Measurements from ENCODE around the gene INTS11.

Gene INTS11

DNA sequence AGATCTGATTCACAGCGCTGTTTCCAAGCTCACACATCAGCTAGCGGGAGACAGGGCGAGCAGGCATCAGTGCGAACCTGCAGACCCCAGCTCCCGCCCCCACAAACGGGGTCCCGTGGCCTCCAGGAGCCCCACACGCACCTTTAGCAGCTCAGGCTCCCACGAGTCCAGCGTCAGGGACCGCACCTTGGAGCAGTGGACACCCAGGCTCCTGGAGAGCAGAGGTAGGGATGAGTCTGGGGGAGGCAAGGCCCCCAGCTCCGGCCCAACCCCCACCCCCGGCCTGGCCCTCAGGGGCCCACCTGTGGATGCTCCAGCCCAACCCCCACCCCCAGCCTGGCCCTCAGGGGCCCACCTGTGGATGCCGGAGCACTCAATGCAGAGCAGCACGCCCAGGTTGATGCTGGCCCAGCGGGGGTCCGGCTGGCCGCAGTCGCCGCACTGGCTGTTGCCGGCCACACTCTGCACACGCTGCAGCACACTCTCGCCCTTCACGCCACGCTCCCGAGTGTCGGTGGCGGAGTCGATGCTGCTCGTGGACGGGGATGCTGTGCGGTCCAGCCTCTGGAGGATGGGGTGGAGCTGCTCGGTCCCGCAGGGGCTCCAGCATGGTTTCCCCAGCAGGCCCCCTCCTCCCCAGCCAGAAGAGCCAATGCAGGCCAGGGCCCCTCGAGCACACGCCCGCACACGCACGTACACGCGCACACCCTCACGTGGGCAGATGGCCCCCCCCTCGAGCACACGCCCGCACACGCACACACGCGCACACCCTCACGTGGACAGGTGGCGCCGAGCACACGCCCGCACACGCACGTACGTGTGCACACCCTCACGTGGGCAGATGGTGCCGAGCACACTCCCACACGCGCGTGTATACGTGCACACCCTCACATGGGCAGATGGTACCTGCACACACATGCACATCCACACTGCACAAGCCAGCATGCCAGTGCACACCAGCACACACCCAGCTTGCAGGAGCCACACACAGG, 28.1 kb downstream of the INTS11 start:
- no peak for DNase-seq

DNA sequence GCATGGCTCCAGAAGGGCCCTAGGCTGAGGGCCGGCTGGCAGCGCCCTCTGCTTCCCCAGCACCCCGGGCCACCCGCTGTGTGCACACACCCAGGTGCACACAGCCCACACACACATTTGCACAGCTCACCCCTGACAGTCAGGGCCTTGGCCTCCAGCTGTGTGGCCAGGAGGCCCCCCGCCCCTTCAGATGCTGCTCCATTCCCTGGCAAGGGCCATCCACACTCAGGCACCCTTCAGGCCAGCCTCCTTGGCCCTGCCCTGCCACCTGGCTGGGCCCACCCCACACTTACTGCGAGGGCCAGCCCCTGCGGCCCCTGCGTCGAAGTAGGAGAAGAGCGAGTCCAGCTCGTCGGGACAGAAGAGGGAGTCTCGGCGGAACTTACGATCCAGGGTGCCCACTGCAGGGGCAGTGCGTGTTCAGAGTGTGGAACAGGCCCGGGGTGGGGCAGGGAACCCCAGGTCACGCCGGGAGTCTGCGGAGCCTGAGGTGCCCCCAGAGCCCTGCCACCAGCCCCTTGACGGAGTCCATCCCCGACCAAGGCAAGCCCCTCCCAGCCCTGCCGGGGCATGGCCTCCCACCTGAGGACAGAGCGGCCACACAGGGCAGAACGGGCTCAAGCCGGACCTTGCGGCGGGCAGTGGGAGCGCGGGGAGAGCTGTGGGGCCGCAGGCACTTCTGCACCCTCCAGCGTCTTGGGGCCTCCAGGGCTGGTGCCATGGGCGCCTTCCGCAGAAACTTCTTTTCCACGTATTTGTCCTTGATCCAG, 29.1 kb downstream of the INTS11 start:
- no peak for DNase-seq

DNA sequence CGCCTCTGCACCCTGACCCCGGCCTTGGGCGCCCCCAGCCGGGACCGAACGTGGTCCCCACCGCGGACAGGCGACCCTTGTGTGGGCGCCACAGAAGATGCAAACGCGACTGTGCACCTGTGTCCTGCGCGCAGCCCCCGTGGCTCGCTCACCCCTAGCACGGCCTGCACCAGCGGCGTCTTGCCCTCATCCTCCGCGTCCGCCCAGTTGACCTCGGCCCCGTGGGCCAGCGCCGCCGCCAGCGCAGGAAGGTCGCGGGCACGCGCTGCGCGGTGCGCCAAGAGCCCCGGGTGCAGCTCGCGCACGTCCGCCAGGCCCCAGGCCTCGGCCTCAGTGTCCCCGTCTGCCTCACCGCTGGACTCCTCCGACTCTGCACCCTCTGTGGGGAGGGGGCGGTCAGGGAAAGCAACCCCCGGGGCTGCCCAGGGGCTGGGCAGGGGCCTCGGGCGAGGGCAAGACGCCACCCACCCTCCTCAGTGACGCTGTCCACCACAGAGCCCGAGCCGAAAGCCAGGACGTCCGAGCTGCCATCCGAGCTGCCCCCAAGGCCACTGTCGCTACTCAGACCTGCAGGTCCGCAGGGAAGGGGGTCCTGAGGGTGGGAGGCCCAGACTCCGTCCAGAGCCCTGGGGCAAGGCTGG, 30.1 kb downstream of the INTS11 start:
- no peak for DNase-seq

DNA sequence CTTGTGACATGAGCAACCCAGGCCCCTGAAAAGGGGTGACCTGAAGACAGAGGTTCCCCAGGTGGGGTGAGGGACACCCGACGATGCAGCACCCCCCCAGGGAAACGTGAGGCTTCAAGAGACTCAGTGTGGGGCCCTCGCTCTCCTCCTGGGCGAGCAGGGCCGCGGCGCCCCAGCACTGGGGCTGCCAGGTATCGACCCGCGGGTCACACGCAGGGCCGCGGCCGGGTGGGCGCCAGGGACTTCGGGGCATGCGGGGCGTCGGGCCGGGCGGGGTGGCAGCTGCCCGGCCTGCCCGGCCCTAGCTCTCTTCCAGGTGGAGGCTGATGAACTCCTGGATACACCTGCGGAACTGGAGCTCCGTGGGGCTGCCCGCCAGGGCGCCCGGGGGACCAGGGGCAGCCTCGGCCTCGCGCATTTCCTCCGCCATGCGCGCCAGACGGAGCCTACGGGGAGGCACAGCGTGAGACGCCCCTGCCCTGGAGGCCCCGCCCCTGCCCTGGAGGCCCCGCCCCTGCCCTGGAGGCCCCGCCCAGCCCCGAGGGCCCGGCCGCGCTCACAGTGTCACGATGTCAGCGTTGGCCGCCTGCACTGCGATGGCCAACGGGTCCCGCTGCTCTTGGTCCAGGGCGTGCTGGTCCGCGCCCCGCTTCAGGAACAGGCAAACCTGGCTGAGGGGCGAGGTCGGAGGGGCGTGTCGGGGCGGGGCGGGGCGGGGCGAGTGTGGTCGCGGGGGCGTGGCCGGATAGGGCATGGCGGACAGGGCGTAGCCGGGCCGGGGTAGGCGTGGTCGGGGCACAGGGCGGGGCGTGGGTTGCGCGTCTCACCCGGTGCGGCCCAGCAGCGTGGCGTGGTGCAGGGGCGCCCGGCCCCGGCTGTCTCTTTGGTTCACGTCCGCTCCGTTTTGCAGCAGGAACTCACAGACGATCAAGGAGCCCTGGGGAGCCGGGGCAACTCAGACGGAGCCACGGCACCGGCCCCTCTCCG, 30.9 kb downstream of the INTS11 start:
- no peak for DNase-seq

DNA sequence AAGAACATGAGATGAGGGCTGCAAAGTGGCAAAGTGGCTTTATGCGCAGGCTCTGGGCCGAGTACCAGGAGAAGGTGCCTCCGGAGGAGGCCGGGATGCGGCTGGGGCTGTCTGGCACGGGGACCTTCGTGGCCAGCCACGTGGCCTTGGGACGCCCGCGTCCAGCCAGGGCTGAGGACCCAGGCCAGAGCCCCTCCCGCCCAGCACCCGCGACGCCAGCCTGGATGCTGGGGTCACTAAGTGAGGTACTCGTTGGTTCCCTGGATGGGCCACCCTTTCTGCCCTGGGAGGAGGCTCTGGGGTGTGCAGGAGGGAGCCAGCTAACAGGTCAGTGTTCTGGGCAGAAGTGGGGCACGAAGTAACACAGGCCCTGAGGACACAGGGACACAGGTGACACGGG, 31.6 kb downstream of the INTS11 start:
- DNase-seq: no peak

DNA sequence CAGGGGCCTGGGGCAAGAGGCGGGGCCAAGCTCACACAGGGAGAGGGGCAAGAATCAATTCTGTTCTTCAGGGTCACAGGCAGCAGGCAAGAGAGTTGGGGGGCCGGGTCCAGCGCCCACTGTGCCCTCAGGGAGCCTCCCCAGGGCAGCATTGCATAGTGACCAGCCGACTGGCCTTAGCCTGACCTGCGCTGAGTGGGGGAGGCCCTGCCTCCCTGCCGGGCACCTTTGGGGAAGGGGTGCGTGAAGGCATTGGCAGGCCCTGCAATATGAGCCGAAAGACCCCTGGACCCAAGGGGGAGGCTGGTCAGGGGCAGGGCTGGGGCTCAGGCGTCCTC, 32.0 kb downstream of the INTS11 start:
- no peak for DNase-seq

DNA sequence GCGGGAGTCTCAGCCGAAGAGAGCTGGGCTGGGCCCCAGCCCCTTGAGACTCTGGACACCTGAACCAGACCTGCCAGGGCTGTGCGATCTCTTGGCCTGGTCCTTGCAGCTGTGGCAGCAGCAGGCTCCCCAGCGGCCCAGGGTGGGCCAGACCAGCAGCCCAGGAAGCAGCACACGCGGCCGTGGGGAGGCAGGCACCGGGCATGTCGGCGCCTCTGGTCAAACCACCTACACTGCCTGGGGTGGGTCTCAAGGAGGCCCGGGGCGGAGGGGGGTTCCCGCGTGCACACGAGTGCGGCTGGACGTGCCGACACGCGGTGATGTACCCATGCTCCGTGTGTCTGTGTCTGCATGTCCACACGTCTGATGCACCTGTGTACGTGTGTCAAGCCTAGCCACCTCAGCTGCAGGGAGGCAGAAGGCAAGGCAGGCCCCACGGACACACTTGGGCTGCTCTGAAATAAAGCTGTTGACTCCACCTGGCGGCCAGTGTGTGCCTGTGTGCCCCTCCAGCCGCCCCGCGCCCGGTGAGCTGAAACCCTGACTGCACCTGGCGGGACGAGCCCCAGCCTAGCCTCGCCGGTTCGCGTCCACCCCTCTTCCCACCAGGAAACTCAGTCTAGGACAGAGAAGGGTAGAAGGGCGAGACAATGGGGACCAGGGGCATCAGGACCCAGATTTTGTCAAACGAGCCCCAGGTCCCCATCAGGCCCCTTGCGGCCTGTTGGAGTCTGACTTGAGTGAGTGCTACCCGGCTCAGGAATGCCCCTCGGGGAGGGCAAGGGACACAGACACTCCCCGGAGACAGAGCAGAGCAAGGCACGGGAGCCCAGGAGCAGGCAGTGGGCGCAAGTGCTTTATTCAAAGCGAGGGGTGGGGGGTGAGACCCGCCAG, 32.7 kb downstream of the INTS11 start:
- DNase-seq: peak; percentile 95

DNA sequence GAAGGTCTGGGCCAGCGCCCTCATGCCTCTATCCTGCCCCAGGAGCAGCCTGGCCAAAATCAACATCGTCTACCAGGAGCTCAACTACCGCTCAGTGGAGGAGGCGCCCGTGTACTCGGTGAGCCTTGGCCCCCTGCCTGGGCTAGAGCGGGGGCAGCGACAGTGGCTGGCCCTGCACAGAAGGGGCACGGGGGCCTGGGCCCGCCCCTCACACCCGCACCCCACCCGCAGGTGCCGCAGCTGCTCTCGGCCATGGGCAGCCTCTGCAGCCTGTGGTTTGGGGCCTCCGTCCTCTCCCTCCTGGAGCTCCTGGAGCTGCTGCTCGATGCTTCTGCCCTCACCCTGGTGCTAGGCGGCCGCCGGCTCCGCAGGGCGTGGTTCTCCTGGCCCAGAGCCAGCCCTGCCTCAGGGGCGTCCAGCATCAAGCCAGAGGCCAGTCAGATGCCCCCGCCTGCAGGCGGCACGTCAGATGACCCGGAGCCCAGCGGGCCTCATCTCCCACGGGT, 33.4 kb downstream of the INTS11 start:
- DNase-seq: peak; percentile 83

DNA sequence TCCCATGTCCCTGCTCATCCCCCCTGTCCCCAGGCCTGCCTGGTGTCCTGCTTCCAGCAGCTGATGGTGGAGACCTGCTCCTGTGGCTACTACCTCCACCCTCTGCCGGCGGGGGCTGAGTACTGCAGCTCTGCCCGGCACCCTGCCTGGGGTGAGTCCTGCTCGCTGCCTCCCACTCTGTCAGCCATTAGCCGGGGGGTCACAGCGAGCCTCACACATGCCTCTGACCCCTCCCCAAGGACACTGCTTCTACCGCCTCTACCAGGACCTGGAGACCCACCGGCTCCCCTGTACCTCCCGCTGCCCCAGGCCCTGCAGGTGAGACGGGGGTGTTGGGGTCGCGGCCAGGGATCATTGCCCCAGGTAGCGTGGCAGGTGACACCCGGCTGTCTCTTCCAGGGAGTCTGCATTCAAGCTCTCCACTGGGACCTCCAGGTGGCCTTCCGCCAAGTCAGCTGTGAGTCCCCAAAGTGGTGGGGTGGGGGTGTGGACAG, 34.2 kb downstream of the INTS11 start:
- DNase-seq: peak; percentile 84

DNA sequence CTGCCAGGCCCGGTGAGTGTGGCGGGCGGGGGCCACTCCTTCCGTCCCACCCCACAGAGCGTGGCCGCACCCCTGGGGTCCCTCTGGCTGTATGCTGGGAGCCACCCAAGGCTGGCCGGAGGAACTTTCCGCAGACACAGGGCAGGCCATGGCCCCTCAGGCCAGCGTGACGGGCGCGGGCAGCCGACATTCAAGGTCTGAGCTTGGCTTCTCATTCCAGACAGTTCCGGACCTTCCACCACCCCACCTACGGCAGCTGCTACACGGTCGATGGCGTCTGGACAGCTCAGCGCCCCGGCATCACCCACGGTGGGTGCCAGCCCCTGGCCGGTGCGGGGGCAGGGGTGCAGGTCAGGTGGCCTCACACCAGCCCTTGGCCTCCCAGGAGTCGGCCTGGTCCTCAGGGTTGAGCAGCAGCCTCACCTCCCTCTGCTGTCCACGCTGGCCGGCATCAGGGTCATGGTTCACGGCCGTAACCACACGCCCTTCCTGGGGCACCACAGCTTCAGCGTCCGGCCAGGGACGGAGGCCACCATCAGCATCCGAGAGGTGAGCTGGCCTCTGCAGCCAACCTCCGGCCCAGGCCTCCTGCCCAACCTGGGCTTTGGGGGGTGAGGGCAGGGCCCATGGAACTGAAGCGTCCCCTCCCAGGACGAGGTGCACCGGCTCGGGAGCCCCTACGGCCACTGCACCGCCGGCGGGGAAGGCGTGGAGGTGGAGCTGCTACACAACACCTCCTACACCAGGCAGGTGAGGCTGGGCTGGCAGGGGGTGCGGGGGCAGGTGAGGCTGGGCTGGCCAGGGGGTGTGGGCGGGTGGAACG, 37.0 kb downstream of the INTS11 start:
- no peak for DNase-seq

DNA sequence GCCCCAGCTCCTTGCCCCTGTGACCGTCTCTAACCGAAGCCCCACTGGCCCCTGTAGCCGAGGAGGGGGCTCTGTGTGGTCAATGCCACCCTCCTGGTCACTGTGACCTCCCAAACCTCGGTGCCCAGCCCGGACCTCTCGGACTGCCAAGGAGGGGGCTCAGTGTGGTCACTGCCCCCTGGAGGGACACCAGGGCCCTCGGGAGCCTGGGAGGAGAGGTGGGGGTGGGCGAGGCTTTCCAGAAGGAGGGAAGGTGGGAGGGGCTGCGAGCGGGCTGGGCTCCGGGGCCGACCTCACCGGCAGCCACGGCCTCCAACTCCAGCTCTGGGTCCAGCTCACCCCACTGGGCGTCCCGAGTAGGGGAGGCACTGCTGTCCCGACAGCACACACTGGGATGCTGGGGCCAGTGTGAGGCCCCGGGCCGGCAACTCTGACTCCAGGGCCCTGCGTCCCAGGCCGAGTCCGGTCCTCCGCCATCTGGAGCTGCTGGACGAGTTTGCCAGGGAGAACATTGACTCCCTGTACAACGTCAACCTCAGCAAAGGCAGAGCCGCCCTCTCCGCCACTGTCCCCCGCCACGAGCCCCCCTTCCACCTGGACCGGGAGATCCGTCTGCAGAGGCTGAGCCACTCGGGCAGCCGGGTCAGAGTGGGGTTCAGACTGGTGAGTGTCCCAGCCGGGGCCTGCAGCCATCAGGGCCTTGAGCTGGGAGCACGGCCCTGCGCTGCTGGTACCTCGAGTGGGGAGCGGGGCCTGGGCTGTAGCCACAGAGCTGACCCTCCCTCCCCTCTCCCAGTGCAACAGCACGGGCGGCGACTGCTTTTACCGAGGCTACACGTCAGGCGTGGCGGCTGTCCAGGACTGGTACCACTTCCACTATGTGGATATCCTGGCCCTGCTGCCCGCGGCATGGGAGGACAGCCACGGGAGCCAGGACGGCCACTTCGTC, 37.9 kb downstream of the INTS11 start:
- DNase-seq: no peak

DNA sequence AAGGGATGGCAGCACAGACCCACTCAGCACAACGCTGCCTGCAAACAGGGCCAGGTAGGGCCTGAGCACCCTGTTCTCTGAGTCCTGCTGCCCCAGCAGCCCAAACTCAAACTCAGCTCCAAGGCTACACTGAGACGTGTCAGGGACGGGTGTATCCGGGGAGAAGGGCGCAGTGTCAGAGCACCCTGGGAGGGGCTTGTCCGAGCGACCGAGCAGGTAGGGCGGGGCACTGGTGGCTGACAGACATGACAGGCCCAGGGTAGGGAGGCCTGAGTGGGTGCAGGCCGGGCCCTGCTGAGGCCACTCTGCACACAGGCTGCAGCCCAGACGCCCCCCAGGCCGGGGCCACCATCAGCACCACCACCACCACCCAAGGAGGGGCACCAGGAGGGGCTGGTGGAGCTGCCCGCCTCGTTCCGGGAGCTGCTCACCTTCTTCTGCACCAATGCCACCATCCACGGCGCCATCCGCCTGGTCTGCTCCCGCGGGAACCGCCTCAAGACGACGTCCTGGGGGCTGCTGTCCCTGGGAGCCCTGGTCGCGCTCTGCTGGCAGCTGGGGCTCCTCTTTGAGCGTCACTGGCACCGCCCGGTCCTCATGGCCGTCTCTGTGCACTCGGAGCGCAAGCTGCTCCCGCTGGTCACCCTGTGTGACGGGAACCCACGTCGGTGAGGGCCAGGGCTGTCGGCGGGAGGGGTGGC, 38.7 kb downstream of the INTS11 start:
- no peak for DNase-seq

DNA sequence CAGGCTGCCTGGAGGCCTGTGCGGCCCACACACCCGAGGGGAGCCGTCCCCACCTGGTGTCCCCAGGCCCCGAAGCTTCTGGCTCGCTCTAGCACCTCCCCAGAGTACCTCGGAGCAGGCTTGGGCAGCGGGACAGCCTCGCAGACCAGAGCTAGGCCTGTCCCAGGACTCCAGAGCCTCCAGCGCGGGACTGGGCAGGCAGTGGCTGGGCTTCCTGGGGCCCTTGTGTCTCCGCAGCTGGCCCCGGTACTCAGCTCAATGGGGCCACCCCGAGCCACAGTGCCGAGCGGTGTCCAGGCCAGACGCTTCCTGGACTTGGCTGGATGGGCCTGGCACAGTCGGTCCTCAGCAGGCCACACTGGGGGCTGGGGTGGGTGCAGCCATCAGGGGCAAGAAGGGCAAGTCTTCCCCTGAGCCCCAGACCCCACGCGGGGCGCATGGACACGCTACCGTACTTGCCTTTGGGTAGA, 39.3 kb downstream of the INTS11 start:
- DNase-seq: no peak

DNA sequence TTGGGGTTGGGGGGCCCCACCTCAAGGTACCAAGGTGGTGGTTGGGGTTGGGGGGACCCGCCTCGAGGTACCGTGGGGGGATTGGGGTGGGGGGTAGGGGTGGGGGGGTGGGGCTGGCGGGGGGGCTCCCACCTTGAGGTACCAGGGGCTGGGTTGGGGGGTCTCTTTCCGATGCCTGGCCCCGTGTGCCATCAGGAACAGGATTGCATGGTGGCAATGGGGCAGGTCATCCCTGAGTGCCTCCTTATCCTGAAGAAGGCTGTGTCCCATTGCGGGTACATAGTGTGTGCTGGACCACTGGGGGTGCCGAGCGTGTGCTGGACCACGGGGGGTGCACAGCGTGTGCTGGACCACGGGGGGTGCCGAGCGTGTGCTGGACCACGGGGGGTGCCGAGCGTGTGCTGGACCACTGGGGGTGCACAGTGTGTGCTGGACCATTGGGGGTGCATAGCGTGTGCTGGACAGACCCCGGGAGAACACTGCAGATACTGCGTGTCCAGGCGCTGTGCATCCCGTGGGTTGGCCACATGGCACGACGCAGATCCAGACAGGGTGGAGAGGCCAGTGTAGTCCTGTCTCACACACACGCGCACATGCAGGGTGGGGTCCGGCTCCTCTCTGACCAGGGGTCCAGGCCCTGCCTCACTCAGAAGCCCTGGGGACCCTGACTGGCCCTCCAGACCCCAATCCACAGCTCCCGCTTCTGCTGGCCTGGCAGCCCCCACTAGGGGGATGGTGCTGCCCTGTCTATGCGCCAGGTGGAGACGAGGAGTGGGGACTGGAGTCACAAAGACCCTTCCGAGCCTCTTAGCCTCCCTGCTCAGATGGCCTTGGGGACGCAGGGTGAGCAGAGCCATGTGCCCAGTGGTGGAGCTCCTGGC, 40.0 kb downstream of the INTS11 start:
- DNase-seq: no peak

DNA sequence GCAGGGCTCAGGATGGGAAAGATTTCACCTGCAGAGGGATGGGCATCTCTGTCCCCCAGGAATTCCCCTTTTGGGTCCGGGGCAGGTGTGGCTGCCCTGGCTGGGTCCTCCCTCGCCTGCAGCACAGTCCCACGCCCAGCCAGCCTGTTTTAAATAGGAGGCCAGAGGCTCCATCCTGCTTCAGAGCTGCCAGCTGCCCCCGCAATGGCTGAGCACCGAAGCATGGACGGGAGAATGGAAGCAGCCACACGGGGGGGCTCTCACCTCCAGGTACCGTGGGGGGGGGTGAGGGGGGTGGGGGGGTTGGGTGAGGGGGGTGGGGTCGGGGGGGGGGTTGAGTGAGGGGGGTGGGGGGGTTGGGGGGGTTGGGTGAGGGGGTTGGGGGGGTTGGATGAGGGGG, 40.6 kb downstream of the INTS11 start:
- peak; percentile 54 for DNase-seq

DNA sequence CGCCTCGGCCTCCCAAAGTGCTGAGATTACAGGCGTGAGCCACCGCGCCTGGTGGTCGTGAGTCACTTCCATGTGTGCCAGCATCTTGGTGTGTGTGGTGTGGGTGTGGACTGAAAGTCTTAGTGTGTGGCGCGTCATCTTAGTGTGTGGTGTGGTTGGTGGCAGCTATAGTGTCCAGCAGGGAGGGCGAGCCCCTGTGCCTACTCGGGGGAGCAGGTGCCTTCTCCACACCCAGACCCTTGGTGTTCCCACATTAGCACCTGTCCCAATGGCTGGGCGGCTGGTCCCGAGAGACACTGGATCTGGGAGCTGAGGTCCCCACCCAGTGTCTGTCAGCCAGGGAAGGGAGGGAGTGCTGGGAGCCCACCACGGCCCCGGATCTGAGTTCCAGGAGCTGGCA, 41.5 kb downstream of the INTS11 start:
- DNase-seq: no peak

Data from RPMI8226 (cell line).